Measurements from ENCODE around the gene MTLN.
"Not testable (repeated sequence)": the region's sequence is repeated elsewhere in the genome, so short reads cannot be mapped to it uniquely, and the experiment has no call there.

MTLN gene, protein sequence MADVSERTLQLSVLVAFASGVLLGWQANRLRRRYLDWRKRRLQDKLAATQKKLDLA

DNA sequence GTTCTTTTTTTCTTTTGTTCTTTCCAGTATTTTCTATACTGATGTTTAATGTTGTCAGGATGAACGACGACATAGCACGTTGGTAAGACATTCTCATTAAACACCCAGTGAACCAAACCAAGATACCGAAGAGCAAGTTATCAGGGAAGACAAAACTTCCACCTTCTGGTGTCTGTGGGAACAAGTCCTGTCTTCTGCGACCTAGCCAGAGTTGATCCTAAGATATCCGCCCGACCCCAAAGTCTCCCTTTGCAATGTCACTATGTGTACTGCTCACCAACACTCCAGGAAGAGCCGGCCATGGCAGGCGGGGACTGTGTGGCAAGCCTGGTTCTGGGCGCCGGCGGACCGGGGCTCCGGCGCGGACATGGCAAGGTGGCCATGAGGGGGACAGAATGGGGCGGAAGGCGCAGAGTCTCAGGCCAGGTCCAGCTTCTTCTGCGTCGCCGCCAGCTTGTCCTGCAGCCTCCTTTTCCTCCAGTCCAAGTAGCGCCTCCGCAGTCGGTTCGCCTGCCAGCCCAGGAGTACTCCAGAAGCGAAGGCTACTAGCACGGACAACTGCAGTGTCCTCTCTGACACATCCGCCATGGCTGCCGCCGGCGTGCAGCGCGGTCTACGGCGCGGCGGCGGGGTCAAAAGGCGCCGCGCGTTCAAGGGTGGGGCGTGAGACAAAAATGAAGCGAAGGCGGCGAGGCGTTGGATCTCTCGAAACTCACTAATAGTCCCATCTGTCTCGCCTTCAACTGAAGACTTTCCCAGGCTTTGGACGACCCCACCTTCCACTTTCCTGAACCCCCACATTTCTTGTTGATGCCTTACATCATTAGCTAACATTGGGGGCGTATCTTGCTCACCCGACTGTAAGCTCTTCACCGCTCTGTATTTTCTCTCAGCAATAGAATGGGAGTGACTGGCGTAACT, at the start of gene MTLN:
MTLN (minus strand) TSS at position 610 of the 921 bp plus-strand sequence; CDS start at position 588, 22 bp downstream.
- DNase-seq (ENCODE audit: low read depth, low spot score), result peak; percentile 34

DNA sequence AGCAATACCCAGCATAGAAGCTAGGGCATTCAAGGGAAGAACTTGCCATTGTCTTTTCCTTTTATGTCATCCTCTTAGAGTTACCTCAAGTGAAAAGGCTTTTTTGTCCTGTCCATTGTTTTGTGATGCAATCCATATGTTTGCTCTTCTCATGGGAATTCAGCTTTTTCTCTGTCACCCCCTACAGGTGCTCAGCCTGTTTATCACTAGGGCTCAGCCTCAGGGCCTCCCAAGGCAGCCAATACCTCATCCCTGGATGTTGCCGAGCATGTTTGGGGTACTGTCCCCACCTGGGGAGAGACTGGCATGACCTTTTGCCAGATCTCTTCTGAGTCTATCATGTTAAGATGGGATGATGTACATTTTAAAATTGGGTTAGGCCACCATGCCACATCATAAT, 49.6 kb upstream of the MTLN start:
- DNase-seq (ENCODE audit: low read depth, low spot score), result not testable (repeated sequence)

- DNase-seq (ENCODE audit: low read depth, low spot score), result not testable (repeated sequence)
These were observed 35.9 kb upstream of the MTLN start for GRCh38 chr2:110248081-110248795.

GRCh38 chr2:110245488-110246435, 33.4 kb upstream of the MTLN start:
- DNase-seq (ENCODE audit: low read depth, low spot score), result not testable (repeated sequence)

DNA sequence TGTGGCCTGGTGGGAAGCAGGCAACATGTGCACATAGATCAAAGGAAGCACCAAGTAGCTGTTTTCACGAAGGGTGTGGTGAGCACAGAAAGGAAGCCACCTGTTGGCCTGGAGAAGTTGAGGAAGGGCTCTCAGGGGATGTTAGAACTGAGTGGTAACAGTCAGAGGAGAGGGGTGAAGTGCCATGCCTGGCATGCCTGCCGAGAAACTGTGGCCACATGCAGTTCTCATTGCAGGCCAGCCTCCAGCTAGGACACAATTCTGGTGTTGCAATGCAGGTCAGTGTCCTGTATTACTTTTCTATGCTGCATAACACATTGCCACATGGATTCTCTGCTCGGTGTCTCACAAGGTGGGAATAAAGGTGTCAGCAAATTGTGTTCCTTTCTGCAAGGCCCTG, 30.9 kb upstream of the MTLN start:
- DNase-seq (ENCODE audit: low read depth, low spot score), result not testable (repeated sequence)

DNA sequence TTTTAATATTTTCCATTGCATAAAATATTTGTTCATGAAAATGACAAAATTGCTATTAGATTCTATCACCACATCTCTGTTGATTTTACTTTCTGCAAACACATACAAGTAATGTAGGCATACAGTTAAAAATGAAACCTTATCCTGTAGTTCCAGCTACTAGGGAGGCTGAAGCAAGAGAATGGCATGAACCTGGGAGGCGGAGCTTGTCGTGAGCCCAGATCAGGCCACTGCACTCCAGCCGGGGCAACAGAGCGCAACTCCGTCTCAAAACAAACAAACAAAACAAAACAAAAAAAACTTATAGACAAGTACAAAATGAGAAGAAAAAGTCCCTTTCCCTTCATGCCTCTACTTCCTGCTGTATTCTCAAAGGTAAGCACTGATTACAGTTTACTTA, 22.2 kb upstream of the MTLN start:
- DNase-seq (ENCODE audit: low read depth, low spot score), result not testable (repeated sequence)

GRCh38 chr2:110229886-110230285, 17.5 kb upstream of the MTLN start:
- DNase-seq (ENCODE audit: low read depth, low spot score), result not testable (repeated sequence)

GRCh38 chr2:110222626-110223025, 10.3 kb upstream of the MTLN start:
- not testable (repeated sequence) for DNase-seq (ENCODE audit: low read depth, low spot score)

DNA sequence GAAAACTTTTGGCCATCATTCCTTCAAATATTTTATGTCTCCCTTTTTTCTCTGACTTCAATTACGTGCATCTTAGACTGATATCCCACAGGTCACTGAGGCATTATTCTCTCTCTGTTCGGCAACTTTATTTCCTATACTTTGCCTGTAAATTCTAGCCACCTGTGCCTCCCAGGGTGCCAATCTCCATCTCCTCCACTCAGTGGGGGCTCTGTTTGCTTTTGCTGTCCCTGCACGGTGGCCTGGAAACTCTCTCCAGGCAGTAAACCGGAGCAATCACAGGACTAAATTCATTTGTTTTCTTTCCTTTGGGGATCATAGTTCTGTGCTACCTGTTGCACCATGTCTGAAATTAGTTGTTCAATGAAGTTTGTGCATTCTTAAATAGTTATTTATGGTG, 9.6 kb upstream of the MTLN start:
- DNase-seq (ENCODE audit: low read depth, low spot score), result no peak

DNA sequence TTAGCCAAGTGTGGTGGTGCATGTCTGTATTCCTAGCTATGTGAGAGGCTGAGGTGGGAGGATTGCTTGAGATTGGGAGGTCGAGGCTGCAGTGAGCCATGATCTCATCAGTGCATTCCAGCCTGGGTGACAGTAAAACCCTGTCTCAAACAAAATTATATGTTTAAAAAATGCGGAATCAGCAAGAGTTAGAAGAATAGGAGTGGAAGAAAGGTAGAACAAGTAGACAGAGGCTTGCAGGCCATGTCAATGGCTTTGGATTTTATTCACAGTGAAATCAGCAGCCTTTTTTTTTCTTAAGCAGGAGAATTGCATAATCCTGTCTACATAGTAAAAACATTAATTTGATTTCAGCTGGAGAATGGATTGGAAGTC, 7.8 kb upstream of the MTLN start:
- DNase-seq (ENCODE audit: low read depth, low spot score), result no peak

GRCh38 chr2:110219496-110220189, 7.3 kb upstream of the MTLN start:
- no peak for DNase-seq (ENCODE audit: low read depth, low spot score)

DNA sequence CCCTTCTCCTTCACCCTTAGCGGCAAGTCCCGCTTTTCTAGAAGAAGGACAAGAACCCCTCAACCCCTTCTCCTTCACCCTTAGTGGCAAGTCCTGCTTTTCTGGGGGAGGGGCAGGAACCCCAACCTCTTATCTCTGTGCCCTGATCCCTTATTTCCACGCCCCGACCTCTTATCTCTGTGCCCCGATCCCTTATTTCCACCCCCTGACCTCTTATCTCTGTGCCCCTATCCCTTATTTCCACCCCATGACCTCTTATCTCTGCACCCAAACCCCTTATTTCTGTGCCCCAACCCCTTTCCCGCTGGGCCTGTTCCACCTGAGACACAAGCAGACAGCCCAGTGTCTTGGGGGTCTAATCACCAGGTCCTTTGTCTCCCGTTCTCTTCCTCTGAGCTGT, 6.5 kb upstream of the MTLN start:
- DNase-seq (ENCODE audit: low read depth, low spot score), result not testable (repeated sequence)

GRCh38 chr2:110216803-110217202, 4.5 kb upstream of the MTLN start:
- DNase-seq (ENCODE audit: low read depth, low spot score), result no peak

GRCh38 chr2:110216199-110216598, 3.9 kb upstream of the MTLN start:
- no peak for DNase-seq (ENCODE audit: low read depth, low spot score)

DNA sequence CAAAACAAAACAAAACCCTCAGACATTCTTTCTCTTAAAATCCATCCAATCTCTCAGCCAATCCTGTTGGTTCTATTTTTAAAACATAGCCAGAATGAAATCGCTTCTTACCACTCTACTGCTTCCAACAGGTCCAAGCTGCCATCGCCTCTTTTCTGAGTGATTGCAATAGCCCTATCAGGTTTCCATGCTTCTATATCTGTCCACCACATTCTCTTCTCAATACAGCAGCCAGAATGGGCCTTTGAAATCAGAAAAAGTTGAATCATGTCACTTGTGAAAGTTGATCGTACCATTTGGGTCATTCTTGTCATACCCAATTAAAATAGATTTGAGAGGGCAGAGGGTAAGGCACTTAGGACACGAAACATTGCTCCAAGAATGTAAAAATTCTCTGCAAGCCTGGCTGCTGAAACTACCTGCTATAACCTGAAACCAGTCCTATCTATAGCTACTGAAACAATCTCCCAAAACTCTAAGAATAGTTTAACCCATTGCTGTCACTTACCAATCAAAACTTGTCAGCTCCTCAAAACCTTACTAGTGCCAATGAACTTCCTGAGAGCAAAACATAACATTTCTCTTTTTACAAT, 3.3 kb upstream of the MTLN start:
- DNase-seq (ENCODE audit: low read depth, low spot score), result no peak

- DNase-seq (ENCODE audit: low read depth, low spot score), result no peak
These were observed 2.7 kb upstream of the MTLN start for GRCh38 chr2:110215091-110215490.

DNA sequence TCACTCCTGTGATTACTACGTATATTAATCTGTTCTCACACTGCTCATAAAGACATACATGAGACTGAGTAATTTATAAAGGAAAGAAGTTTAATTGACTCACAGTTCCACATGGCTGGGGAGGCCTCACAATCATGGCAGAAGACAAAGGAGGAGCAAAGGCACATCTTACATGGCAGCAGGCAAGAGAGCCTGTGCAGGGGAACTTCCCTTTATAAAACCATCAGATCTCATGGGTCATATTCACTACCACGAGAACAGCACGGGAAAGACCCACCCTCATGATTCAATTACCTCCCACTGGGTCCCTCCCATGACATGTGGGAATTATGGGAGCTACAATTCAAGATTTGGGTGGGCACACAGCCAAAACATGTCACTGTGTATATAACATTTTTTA, 1.2 kb upstream of the MTLN start:
- DNase-seq (ENCODE audit: low read depth, low spot score), result not testable (repeated sequence)

GRCh38 chr2:110205660-110206455, 6.5 kb downstream of the MTLN start:
- no peak for DNase-seq (ENCODE audit: low read depth, low spot score)

Measured in activated naive CD8-positive, alpha-beta T cell treated with anti-CD3 and anti-CD28 coated beads, Interleukin-2, amount 50 U/mL, for 16 hours (primary cell).